HCT116 (cell line): ENCODE results near the gene SF3A2.

ENCODE experiments used
- CTCF ChIP-seq, 3 experiments: fragments of 200-600 bp in 1 of 3; sonication (generic) in 1 of 3; IDR thresholded peaks in 2 of 3; conservative IDR thresholded peaks in 1 of 3; 2 replicates each; pipeline ENCODE4 v1.5.1; 2012 to 2017; ENCODE audit warnings: low read depth in 2 of 3, low read length in 2 of 3, antibody characterized with exemption in 1 of 3, borderline replicate concordance in 1 of 3, control low read depth in 1 of 3, mild to moderate bottlenecking in 1 of 3, mixed read lengths in 1 of 3, mixed run types in 1 of 3, moderate library complexity in 1 of 3; ENCODE audit not compliant: insufficient read depth in 1 of 3
- ELF1 ChIP-seq: IDR thresholded peaks from 2 replicates; pipeline ENCODE4 v1.6.1; 2012; ENCODE audit warnings: low read depth, borderline replicate concordance
- EZH2 ChIP-seq: fragments of 200-600 bp; sonication (generic); IDR thresholded peaks from 2 replicates; pipeline ENCODE4 v1.6.1; 2017; ENCODE audit warnings: antibody characterized with exemption, mixed run types
- POLR2A ChIP-seq: IDR thresholded peaks from 2 replicates; pipeline ENCODE4 v1.7.0; 2011; ENCODE audit warnings: borderline replicate concordance; ENCODE audit not compliant: insufficient read depth, insufficient read length; ENCODE audit errors: extremely low read depth
- POLR2AphosphoS5 ChIP-seq: IDR thresholded peaks from 2 replicates; pipeline ENCODE4 v1.6.1; 2011; ENCODE audit warnings: mild to moderate bottlenecking, low read depth, low read length, moderate library complexity
- RAD21 ChIP-seq: IDR thresholded peaks from 2 replicates; pipeline ENCODE4 v1.6.1; 2012; ENCODE audit warnings: low read depth, mild to moderate bottlenecking
- TCF7L2 ChIP-seq: IDR thresholded peaks from 2 replicates; pipeline ENCODE4 v1.7.0; 2011; ENCODE audit warnings: borderline replicate concordance, inconsistent platforms; ENCODE audit not compliant: insufficient read depth, insufficient read length; ENCODE audit errors: extremely low read depth
- YY1 ChIP-seq: IDR thresholded peaks from 2 replicates; pipeline ENCODE4 v1.6.1; 2011; ENCODE audit warnings: low read length, low read depth, moderate library complexity, mild to moderate bottlenecking; ENCODE audit not compliant: insufficient replicate concordance; ENCODE audit errors: extremely low read depth
- ZNF274 ChIP-seq: fragments of 200-500 bp; sonication (Bioruptor generic); IDR thresholded peaks from 2 replicates; pipeline ENCODE4 v1.6.1; 2014; ENCODE audit warnings: mild to moderate bottlenecking, low read depth, low read length, inconsistent platforms
- TF ChIP-seq, protein P1 (sequence below): IDR thresholded peaks from 2 replicates; pipeline ENCODE4 v1.6.1; 2012; ENCODE audit warnings: low read depth

GRCh38 chr19:2226051-2226839 lies 10.4 kb upstream of the SF3A2 start:
- TF ChIP-seq RAD21 = no peak
- TF ChIP-seq YY1 = no peak
- TF ChIP-seq EZH2 = no peak
- no peak for TF ChIP-seq CTCF (IDR thresholded peaks at IDR 0.05 in 2 of 3, conservative IDR thresholded peaks at IDR 0.05 in 1 of 3; ENCODE audit: borderline replicate concordance in 1 of 3, insufficient read depth in 1 of 3, low read depth in 2 of 3, low read length in 2 of 3)
- no peak for TF ChIP-seq ELF1
- TF ChIP-seq, protein P1, sequence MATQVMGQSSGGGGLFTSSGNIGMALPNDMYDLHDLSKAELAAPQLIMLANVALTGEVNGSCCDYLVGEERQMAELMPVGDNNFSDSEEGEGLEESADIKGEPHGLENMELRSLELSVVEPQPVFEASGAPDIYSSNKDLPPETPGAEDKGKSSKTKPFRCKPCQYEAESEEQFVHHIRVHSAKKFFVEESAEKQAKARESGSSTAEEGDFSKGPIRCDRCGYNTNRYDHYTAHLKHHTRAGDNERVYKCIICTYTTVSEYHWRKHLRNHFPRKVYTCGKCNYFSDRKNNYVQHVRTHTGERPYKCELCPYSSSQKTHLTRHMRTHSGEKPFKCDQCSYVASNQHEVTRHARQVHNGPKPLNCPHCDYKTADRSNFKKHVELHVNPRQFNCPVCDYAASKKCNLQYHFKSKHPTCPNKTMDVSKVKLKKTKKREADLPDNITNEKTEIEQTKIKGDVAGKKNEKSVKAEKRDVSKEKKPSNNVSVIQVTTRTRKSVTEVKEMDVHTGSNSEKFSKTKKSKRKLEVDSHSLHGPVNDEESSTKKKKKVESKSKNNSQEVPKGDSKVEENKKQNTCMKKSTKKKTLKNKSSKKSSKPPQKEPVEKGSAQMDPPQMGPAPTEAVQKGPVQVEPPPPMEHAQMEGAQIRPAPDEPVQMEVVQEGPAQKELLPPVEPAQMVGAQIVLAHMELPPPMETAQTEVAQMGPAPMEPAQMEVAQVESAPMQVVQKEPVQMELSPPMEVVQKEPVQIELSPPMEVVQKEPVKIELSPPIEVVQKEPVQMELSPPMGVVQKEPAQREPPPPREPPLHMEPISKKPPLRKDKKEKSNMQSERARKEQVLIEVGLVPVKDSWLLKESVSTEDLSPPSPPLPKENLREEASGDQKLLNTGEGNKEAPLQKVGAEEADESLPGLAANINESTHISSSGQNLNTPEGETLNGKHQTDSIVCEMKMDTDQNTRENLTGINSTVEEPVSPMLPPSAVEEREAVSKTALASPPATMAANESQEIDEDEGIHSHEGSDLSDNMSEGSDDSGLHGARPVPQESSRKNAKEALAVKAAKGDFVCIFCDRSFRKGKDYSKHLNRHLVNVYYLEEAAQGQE = no peak
- no peak for TF ChIP-seq POLR2A
- TF ChIP-seq POLR2AphosphoS5 = no peak
- TF ChIP-seq ZNF274 = no peak
- TF ChIP-seq TCF7L2 = no peak
